A204.1 (cell line): ENCODE measurements around the gene TAAR9.

Experiments
- FAIRE-seq: peaks from 2 replicates; lab custom pipeline; 2012; peaks lifted over from hg19 to GRCh38; lab: Jason Lieb, UNC

TAAR9 gene

DNA sequence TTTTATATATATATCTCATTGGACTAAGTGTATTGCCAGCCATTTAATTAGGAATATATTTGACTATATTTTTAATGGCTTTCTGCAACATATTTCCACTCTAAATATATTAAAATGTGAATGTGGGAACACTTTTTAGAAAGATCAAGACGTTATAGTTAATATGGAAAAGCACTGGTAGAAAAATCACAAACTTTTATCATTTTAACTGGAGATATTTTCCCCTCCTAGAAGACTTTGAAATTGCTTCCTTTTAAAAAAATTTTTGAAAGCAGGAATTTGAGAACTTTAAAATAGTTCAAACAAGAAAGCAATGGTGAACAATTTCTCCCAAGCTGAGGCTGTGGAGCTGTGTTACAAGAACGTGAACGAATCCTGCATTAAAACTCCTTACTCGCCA lies at the start of gene TAAR9:
TAAR9 (plus strand) TSS at position 301 of the 400 bp plus-strand sequence; CDS start at position 314, 13 bp downstream.
- FAIRE-seq, result no peak

- no peak for FAIRE-seq
These were observed 48.7 kb upstream of the TAAR9 start for GRCh38 chr6:132489376-132489775.

GRCh38 chr6:132490024-132490423 lies 48.1 kb upstream of the TAAR9 start:
- FAIRE-seq, result no peak

- FAIRE-seq, result no peak
These were observed 47.4 kb upstream of the TAAR9 start for GRCh38 chr6:132490478-132491204.

- no peak for FAIRE-seq
These were observed 46.8 kb upstream of the TAAR9 start for GRCh38 chr6:132491303-132491702.

DNA sequence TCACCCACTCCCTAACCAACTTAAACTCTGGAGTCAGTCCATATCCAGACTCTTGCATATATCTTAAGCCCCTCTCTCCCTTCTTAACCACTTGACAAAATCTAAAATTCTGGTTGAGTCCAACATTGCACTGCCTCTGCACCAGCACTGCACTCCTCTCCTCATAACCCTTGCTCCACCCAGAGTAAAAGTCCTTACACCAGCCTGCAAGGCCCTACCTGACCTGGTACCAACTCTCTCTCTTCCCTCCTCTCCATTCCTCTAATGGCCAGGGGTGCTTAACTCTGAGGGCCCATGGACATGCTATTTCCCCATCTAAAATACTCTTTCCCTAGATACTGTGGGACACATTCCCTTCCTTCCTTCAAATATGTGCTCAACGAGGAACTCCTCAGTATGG lies 46.2 kb upstream of the TAAR9 start:
- no peak for FAIRE-seq

DNA sequence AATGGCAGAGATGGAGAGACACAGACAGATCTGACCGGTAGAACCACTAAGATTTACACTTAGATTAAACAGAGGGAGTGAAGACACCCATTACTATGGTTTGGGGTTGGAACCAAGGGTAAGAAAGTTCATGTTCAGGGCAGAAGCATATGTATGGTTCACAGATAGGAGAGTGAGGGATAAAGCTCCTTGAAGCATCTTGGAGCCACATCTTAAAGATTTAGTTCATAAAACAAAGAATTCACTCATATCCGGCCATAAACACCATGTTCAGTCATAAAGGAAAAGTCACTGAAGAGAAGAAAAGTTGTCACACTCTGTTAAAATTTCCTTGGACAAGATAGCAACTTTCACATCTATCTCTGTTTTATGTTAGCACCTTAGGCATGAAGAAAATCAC lies 43.1 kb upstream of the TAAR9 start:
- FAIRE-seq, result no peak

DNA sequence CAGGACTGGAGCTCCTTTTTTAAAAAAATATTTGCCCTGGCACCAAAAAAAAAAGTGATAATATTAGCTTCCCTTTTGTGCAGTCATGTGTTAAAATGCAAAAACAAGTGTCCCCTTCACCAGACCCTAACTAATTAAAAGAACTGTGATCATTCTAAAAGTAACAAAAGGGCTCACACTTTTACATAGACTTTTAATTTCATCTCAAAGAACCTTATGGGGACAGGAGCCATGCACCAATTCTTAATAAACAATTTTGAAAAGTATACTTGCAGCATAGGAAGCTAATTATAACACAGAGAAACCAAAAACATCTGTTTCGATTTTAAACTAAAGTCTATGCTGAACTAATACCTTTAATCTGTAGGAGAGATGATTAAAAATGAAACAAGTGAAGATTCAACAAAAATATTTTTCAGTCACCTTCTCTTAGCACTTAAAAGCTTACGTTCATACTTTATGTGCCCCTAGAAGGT lies 42.4 kb upstream of the TAAR9 start:
- FAIRE-seq, result no peak

DNA sequence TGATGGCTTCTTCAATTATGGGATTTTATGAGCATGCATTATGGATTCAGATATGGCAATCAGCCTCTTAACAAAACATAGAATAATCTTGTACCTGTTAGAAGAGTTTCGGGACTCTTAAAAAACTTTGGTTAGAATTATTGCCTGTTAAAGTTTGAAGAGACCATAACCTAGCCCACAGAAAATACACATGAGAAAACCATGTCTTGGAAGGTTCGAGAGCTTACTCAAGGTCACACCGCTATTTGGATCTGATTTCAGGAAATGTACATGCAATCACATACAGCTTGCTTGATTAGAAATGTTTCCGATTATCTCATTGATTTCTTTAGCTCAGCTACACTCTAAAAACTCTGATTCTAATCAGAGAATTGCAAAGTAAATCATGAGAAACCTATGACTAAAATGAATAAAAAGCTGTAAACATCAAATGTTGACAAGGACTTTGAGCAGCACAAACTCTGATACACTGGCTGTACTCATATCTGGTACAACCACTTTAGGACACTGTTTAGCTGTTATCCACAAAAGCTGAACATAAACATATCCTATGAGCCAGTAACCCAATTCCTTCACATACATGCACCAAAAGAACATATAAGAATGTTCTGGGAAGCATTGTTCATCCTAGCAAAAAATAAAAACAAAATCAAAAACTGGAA lies 41.4 kb upstream of the TAAR9 start:
- no peak for FAIRE-seq

- FAIRE-seq, result no peak
These were observed 39.4 kb upstream of the TAAR9 start for GRCh38 chr6:132498638-132499037.

DNA sequence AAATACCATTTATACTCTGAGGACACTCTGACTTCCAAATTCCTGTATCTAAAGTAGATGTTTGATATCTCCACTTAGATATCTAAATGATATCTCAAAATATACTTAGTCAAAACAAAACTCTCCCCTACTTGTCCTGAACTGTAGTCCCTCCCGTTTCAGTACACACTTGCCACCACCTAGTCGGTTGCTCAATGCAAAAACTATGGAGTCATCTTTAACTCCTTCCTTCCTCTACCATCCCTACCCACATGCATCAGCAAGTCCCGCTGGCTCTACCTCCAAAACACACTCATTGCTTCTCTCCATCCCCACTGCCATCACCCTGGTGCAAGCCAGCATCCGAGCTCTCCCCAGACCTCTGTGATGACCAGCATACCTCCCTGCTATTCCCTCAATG lies 38.3 kb upstream of the TAAR9 start:
- FAIRE-seq, result no peak

DNA sequence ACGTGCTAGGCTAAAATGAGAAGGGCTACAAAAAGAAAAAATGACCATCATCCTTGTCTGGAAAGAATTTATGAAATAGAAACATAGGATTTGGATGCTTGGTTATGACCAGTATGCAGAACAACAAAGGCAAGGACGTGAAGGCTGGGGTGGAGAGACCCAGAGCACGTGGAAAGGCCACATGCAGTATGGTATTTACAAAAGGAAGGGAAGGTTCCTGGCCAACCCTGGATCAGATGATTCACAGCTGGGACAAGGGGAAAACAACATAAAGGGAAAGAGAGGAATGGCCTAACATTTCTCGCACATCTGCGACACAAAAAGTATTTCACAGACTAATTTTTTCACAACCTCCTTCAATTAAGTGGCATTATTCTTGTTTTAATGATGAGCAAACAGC lies 33.3 kb upstream of the TAAR9 start:
- no peak for FAIRE-seq

- FAIRE-seq, result no peak
These were observed 32.9 kb upstream of the TAAR9 start for GRCh38 chr6:132505158-132505557.

- no peak for FAIRE-seq
These were observed 31.6 kb upstream of the TAAR9 start for GRCh38 chr6:132506461-132506860.

DNA sequence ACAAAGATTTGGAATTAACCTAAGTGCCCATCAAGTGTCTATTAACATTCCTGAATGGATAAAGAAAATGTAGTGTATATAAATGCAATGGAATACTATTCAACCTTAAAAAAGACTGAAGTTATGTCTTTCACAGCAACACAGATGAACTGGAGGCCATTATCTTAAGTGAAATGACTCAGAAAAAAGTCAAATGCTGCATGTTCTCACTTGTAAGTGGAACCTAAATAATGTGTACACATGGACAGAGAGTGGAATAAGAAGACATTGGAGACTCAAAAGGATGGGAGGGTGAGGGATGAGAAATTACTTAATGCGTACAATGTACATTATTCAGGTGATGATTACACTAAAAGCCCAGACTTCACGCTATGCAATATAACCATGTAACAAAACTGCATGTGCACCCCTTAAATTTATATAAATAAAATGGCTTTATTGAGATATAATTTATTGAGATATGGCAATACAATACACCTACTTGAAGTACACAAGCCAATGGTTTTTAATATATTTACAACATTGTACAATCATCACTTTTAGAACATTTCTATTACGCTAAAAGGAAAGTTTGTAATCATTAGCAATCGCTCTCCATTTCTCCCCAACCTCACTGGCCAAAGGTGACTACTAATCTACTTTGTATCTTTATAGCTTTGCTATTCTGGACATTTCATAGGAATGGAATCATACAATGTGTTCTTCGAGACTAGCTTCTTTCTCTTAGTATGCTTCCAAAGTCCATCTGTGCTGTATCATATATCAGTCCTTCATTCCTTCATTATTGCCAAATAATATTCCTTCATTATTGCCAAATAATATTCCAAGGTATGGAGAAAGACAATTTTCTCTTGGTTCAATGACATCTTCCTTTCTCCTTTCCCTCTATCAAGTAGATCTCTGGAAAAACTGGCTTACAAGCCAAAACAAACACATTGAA lies 30.9 kb upstream of the TAAR9 start:
- no peak for FAIRE-seq

DNA sequence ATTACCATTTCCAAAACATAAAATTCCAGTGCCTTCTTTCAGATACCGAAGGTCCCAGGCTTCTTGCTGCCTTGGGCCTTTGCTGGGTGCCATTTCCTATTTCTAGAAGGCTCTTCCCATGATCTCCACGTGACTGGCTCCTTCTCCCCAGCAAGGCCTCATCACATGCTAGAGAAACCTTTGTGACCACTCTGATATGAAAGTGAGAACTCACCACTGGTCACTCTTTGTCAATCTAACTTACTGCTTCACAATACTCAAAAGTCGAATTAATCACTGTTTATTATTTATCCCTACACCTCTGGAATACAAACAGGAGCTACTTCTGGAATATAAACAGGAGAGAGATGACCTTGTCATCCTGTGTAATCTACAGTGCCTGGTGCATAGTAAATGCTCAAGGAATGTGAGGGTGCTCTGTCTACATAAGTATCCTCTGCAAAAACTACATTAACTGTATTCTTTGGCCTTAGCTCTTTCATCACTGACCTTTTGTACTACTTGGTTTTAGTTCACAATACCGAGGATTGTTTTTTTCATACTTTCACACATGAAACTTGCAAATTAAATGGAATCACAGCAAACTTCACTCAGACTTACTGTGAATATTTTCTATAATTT lies 26.8 kb upstream of the TAAR9 start:
- no peak for FAIRE-seq

DNA sequence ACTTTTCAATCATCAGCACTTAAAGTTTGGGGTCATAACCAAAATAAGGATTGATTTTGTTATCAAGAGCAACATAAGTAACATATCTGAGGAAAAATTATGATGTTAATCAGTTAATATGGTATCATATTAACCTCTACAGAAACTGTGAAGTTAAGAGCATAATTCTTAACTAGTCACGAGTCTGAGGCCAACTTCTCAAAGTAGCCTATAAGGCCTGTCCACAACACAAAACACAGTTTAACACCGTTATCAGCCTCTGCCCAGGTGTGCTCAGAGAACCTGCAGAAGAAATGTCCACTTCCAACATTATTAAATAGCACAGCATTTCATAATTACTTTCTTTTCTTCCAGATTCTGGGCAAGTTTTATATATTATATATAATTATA lies 26.3 kb upstream of the TAAR9 start:
- FAIRE-seq, result no peak

GRCh38 chr6:132512342-132512637 lies 25.8 kb upstream of the TAAR9 start:
- FAIRE-seq, result no peak

DNA sequence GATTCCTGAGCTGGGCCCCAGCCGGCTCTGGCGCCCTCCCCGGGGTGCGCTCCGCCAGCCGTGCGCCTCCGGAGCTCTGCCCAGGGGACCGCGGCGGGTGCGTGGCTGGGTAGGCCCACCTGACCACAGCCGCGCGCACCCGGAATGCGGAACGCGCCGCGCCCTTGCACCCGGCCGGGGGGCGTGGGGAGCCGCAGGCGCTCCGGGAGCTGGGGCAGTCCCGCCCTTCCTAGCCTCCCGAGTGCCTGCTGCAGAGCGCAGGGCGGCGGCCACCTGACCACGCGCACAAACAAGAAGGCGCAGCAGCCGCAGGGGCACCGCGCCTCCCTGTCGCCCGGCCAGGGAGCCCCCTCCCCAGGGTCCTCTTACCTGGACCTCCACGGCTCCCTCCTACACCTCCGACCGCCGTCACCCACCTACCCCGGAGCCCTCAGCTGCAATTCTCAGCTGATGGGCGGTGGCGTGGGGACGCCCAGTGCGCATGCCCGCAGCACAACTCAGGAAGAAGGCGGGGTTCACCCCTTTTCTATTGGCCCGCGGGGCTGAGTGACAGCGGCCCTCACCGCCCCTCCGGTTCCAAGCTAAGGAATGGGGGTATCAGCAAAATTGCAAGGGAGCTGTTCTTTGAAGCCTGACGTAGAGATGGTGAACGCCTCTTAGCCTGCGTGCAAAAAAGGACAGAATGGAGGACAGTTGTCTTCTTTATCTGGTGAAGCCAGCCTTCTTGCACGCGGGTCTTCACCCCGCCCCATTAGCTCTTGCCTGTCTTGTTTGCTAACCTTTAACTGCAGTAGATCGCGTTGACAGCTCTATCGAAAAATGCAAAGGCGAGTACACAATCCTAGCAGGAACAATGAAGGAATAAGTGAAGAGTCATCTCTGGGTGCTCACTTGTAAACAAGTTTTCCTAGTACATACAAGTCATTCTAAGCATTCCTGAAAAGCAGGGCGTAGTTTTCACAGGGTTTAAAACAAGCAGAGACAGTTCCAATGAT lies 25.1 kb upstream of the TAAR9 start, which contains the start of gene STX7:
STX7 (minus strand) TSS at position 479 of the 995 bp plus-strand sequence. CDS start 9,586 bp downstream, outside the sequence.
- peak; percentile 29 for FAIRE-seq

- no peak for FAIRE-seq
These were observed 24.1 kb upstream of the TAAR9 start for GRCh38 chr6:132513831-132514545.
